Peyer's patch (tissue), 4 donors: ENCODE results near the gene PASD1.

Source experiments
- CTCF ChIP-seq, 6 experiments: fragments of 450-650 bp in 4 of 6; fragments of 200-600 bp in 2 of 6; sonication (generic) in 1 of 6; IDR thresholded peaks; one replicate each; pipeline ENCODE4 v1.5.1; 2017 to 2019; ENCODE audit warnings: antibody characterized with exemption in 6 of 6, mild to moderate bottlenecking in 3 of 6, moderate library complexity in 1 of 6
- POLR2A ChIP-seq, 2 donors: fragments of 450-650 bp; IDR thresholded peaks; one replicate each; pipeline ENCODE4 v1.5.1; 2017; ENCODE audit warnings: antibody characterized with exemption in 2 of 2, mild to moderate bottlenecking in 2 of 2, moderate library complexity in 2 of 2

- no peak for TF ChIP-seq CTCF (IDR thresholded peaks at IDR 0.05)
- no peak for TF ChIP-seq POLR2A (IDR thresholded peaks at IDR 0.05)
Measured at GRCh38 chrX:151633157-151633556, 69.7 kb downstream of the PASD1 start.
